Forelimb muscle (tissue), 1 donor: ENCODE measurements around the gene ZSWIM4. TPM values are rescaled to one million over a fixed set of nuclear protein-coding genes. Genes with fewer than 3 reads are reported as not detected.
"Not testable (repeated sequence)": the region's sequence is repeated elsewhere in the genome, so short reads cannot be mapped to it uniquely, and the experiment has no call there.

Source experiments
- DNase-seq: peaks from one replicate; pipeline ENCODE4 v3.0.0-alpha.2; 2013; ENCODE audit warnings: low read depth
- polyA plus RNA-seq: library from polyadenylated mRNA; unstranded; fragments of 120-200 nt; gene quantifications from one replicate; pipeline ENCODE4 v1.2.1, GENCODE V29; 2013; ENCODE audit not compliant: insufficient read length

ZSWIM4 gene
- polyA plus RNA-seq, 1 donor = 2.9 TPM

- DNase-seq = no peak
Observed at GRCh38 chr19:13849991-13850909, 55.0 kb downstream of the ZSWIM4 start.

GRCh38 chr19:13850910-13851733 lies 55.9 kb downstream of the ZSWIM4 start:
- no peak for DNase-seq

- DNase-seq = not testable (repeated sequence)
Observed at GRCh38 chr19:13851734-13852114, 56.5 kb downstream of the ZSWIM4 start.

- not testable (repeated sequence) for DNase-seq
Observed at GRCh38 chr19:13852171-13852707, 57.0 kb downstream of the ZSWIM4 start.

GRCh38 chr19:13856497-13856896 lies 61.3 kb downstream of the ZSWIM4 start:
- DNase-seq = no peak

- DNase-seq = no peak
Observed at GRCh38 chr19:13859361-13859880, 64.2 kb downstream of the ZSWIM4 start.

- no peak for DNase-seq
Observed at GRCh38 chr19:13860679-13861391, 65.6 kb downstream of the ZSWIM4 start.

GRCh38 chr19:13861392-13861713 lies 66.1 kb downstream of the ZSWIM4 start:
- no peak for DNase-seq

GRCh38 chr19:13861714-13862531 lies 66.7 kb downstream of the ZSWIM4 start:
- no peak for DNase-seq

GRCh38 chr19:13864046-13864666 lies 68.9 kb downstream of the ZSWIM4 start:
- DNase-seq = no peak

GRCh38 chr19:13864667-13865570 lies 69.7 kb downstream of the ZSWIM4 start:
- DNase-seq = no peak

GRCh38 chr19:13865571-13866462 lies 70.6 kb downstream of the ZSWIM4 start:
- no peak for DNase-seq

- no peak for DNase-seq
Observed at GRCh38 chr19:13866463-13867046, 71.3 kb downstream of the ZSWIM4 start.

- DNase-seq = no peak
Observed at GRCh38 chr19:13868663-13869062, 73.4 kb downstream of the ZSWIM4 start.

- no peak for DNase-seq
Observed at GRCh38 chr19:13869281-13869680, 74.0 kb downstream of the ZSWIM4 start.

- DNase-seq = no peak
Observed at GRCh38 chr19:13870873-13871272, 75.6 kb downstream of the ZSWIM4 start.

GRCh38 chr19:13872339-13872694 lies 77.1 kb downstream of the ZSWIM4 start:
- DNase-seq = no peak
